NCI-H2196 (cell line): Measurements from ENCODE around the gene NID1.
"Not testable (repeated sequence)": the region's sequence is repeated elsewhere in the genome, so short reads cannot be mapped to it uniquely, and the experiment has no call there.

ENCODE experiments used
- DNase-seq: peaks from one replicate; lab custom pipeline; 2025; ENCODE audit not compliant: unreplicated experiment; lab: John Stamatoyannopoulos, UW

The NID1 gene

GRCh38 chr1:235971571-235972310 is 93.1 kb downstream of the NID1 start:
- peak; percentile 44 for DNase-seq

GRCh38 chr1:235971020-235971419 is 93.9 kb downstream of the NID1 start:
- no peak for DNase-seq

- DNase-seq = no peak
Measured at GRCh38 chr1:235968831-235969230, 96.1 kb downstream of the NID1 start.

- not testable (repeated sequence) for DNase-seq
Measured at GRCh38 chr1:235966134-235966533, 98.8 kb downstream of the NID1 start.

- DNase-seq = no peak
Measured at GRCh38 chr1:235960809-235961208, 104.1 kb downstream of the NID1 start.

- DNase-seq = no peak
Measured at GRCh38 chr1:235958021-235958420, 106.9 kb downstream of the NID1 start.

- DNase-seq = no peak
Measured at GRCh38 chr1:235955777-235956176, 109.1 kb downstream of the NID1 start.

GRCh38 chr1:235954306-235955283 is 110.3 kb downstream of the NID1 start:
- no peak for DNase-seq

GRCh38 chr1:235953801-235954200 is 111.1 kb downstream of the NID1 start:
- DNase-seq = no peak

GRCh38 chr1:235952950-235953615 is 111.8 kb downstream of the NID1 start:
- no peak for DNase-seq

- DNase-seq = no peak
Measured at GRCh38 chr1:235951661-235952060, 113.2 kb downstream of the NID1 start.

- DNase-seq = no peak
Measured at GRCh38 chr1:235950318-235950717, 114.6 kb downstream of the NID1 start.

- no peak for DNase-seq
Measured at GRCh38 chr1:235948774-235949427, 116.0 kb downstream of the NID1 start.

- no peak for DNase-seq
Measured at GRCh38 chr1:235947989-235948388, 116.9 kb downstream of the NID1 start.

GRCh38 chr1:235946571-235946981 is 118.3 kb downstream of the NID1 start:
- no peak for DNase-seq

- no peak for DNase-seq
Measured at GRCh38 chr1:235945775-235946570, 118.9 kb downstream of the NID1 start.

GRCh38 chr1:235943581-235944114 is 121.2 kb downstream of the NID1 start:
- no peak for DNase-seq

- DNase-seq = no peak
Measured at GRCh38 chr1:235942979-235943575, 121.8 kb downstream of the NID1 start.

- DNase-seq = no peak
Measured at GRCh38 chr1:235942625-235942934, 122.3 kb downstream of the NID1 start.
